Upper lobe of right lung (tissue), 1 donor: ENCODE results near the gene CDH11. TPM values are rescaled to one million over a fixed set of nuclear protein-coding genes. Genes with fewer than 3 reads are reported as not detected.

Source experiments
- ATAC-seq: fragments of 200-7000 bp; cut with Tn5 transposase; one replicate; pipeline ENCODE4 v1.9.1; 2020; ENCODE audit warnings: mild to moderate bottlenecking, moderate library complexity
- DNase-seq: peaks from one replicate; pipeline ENCODE4 v3.0.0-alpha.2; 2020
- H3K27ac ChIP-seq: fragments of 200-600 bp; one replicate; pipeline ENCODE4 v1.8.0; 2022
- H3K27me3 ChIP-seq: fragments of 200-600 bp; one replicate; pipeline ENCODE4 v1.8.0; 2022; ENCODE audit warnings: mild to moderate bottlenecking
- H3K36me3 ChIP-seq: fragments of 200-600 bp; one replicate; pipeline ENCODE4 v1.8.0; 2022
- H3K4me1 ChIP-seq: fragments of 200-600 bp; one replicate; pipeline ENCODE4 v1.8.0; 2022
- H3K4me3 ChIP-seq: fragments of 200-600 bp; one replicate; pipeline ENCODE4 v1.8.0; 2022; ENCODE audit warnings: mild to moderate bottlenecking
- H3K9me3 ChIP-seq: fragments of 200-600 bp; one replicate; pipeline ENCODE4 v1.8.0; 2022
- intact Hi-C: fragments of 100-400 bp; cut with DNase I; formaldehyde crosslinking; loops from one replicate; pipeline ENCODE4 v1.11.0; 2022
- total RNA-seq: library from RNA; stranded (reverse); fragmentation: NEBNext Ultra II Directional; extraction: Animal tissue kit (Norgen Biotek cat#: 25700); gene quantifications from one replicate; pipeline ENCODE4 v1.2.1, GENCODE V29; 2021
- TF ChIP-seq, protein P1 (sequence below): fragments of 200-600 bp; IDR thresholded peaks from one replicate; pipeline ENCODE4 v1.8.0; 2022; ENCODE audit warnings: antibody characterized with exemption
- donor health status: DM: no; HTN: yes; CAD: no; lungs with severe emphysema.

The CDH11 gene
- total RNA-seq, 1 donor from 2014 or later: 176 TPM

DNA sequence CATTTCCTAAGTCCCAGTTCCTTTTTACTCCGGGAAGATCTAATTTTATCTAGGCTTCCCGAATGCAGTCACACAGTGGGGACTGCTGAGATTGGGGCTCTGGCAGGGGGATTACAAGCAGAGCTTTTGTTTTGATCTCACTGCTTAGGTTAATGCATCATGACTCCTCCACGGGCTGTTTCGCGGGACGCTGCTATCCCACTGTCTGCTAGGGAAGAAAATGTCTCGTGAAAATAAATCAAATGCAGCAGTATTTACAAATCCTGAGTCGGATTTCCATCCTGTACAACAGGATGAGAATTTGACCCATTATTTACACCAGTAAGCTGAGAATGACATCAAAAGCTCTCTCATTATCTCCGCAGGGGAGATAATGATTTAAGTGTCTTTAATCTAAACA is 83.8 kb downstream of the CDH11 start:
- H3K36me3 ChIP-seq: no peaks in the 10 kb centered on the region
- H3K27me3 ChIP-seq: no peaks in the 10 kb centered on the region
- TF ChIP-seq, protein P1, sequence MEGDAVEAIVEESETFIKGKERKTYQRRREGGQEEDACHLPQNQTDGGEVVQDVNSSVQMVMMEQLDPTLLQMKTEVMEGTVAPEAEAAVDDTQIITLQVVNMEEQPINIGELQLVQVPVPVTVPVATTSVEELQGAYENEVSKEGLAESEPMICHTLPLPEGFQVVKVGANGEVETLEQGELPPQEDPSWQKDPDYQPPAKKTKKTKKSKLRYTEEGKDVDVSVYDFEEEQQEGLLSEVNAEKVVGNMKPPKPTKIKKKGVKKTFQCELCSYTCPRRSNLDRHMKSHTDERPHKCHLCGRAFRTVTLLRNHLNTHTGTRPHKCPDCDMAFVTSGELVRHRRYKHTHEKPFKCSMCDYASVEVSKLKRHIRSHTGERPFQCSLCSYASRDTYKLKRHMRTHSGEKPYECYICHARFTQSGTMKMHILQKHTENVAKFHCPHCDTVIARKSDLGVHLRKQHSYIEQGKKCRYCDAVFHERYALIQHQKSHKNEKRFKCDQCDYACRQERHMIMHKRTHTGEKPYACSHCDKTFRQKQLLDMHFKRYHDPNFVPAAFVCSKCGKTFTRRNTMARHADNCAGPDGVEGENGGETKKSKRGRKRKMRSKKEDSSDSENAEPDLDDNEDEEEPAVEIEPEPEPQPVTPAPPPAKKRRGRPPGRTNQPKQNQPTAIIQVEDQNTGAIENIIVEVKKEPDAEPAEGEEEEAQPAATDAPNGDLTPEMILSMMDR: no peak
- no peak overlapping the region for H3K4me3 ChIP-seq
- no peak for ATAC-seq
- intact Hi-C loops: no loop called here
- H3K4me1 ChIP-seq: no peaks in the 10 kb centered on the region
- no peak for DNase-seq
- H3K27ac ChIP-seq: no peak overlapping the region
- no peaks in the 10 kb centered on the region for H3K9me3 ChIP-seq

DNA sequence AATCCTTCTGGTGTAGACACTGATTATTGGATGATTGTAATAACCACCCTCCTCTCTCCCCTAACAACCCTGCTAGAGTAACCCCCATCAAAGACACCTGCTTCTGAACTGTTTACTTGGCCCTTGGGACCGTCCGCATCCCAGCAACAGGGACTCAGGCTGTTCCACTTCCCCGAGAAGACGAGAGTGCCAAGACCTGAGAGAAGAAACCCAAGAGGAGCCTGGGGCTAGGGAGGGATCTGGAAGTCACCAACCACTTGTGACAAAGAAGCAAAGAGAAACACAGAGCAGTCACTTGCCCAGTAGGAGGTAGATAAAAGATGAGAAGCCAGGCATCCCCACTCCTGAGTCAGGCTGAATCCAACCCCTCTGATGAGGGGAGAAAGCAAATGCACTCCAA is 84.3 kb downstream of the CDH11 start:
- H3K27ac ChIP-seq: no peak overlapping the region
- TF ChIP-seq, protein P1: no peak
- no peaks in the 10 kb centered on the region for H3K4me1 ChIP-seq
- ATAC-seq (no peak), DNase-seq (no peak)
- no peak overlapping the region for H3K4me3 ChIP-seq
- no peaks in the 10 kb centered on the region for H3K27me3 ChIP-seq
- H3K9me3 ChIP-seq: no peaks in the 10 kb centered on the region
- intact Hi-C loops: no loop called here
- H3K36me3 ChIP-seq: no peaks in the 10 kb centered on the region

DNA sequence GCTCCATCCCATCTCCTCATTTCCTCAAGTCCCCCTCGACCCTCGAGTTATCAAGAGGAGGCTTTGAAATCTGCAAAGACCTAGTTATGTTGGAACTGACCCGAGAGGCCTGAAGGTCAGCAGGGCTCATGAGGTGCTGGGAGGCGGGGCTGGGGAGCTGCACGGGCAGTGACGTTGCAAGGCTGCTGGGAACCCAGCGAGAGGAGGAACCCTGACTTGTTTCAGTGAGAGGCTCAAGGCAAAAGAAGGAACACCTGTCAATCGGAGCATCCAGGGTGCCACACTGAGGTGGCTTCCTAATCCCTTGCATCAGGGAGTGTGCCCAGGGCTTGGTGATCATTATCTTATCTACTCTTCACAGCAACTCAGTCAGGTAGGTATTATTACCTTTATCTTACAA is 86.9 kb downstream of the CDH11 start:
- no peaks in the 10 kb centered on the region for H3K4me1 ChIP-seq
- no peak overlapping the region for H3K27ac ChIP-seq
- H3K27me3 ChIP-seq: no peaks in the 10 kb centered on the region
- no peaks in the 10 kb centered on the region for H3K9me3 ChIP-seq
- ATAC-seq (no peak), DNase-seq (no peak)
- no peaks in the 10 kb centered on the region for H3K36me3 ChIP-seq
- H3K4me3 ChIP-seq: no peak overlapping the region
- TF ChIP-seq, protein P1: no peak
- intact Hi-C loops: no loop called here

DNA sequence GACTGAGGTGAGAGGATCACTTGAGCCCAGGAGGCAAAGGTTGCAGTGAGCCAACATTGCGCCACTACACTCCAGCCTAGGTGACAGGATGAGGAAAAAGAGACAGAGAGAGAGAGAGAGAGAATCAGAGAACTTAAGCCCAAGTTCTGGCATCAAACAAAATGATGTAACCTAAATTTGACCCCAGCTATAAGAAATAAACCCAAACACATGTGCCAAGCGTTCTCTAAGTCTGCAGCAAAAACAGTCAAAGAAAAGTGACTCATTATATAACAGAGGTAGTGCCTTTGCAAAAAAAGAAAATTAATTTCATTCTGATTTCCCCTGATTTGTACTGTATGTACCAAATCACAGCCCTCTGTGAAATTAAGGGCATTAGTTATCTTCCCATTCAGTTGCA is 89.5 kb downstream of the CDH11 start:
- no peaks in the 10 kb centered on the region for H3K9me3 ChIP-seq
- no peak overlapping the region for H3K4me3 ChIP-seq
- TF ChIP-seq, protein P1: no peak
- H3K27me3 ChIP-seq: no peaks in the 10 kb centered on the region
- no peaks in the 10 kb centered on the region for H3K4me1 ChIP-seq
- ATAC-seq: no peak
- no peak overlapping the region for H3K27ac ChIP-seq
- no peaks in the 10 kb centered on the region for H3K36me3 ChIP-seq
- no peak for DNase-seq
- intact Hi-C loops: no loop called here

DNA sequence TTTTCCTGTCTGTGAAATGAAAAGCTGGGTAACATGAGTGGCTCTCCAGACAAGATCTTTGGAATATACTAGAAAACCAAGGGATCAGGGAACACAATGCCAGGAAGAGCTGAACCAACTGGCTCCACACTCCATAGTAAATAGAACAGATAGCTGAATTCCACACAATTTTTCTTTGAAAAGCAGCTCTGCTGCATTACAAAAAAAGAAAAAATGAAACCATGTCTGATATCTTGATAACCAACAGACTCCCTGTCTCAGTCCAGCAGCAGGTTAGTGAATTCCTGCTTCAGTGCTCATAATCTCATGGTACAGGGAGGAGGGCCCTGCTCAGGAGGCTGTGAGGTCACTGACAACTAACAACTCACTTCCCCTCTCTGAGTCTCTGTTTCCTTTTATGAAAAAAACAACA is 97.1 kb downstream of the CDH11 start:
- TF ChIP-seq, protein P1: no peak
- DNase-seq: no peak
- H3K4me3 ChIP-seq: no peak overlapping the region
- H3K4me1 ChIP-seq: no peaks in the 10 kb centered on the region
- no peak for ATAC-seq
- H3K27ac ChIP-seq: no peak overlapping the region
- H3K36me3 ChIP-seq: no peaks in the 10 kb centered on the region
- no peaks in the 10 kb centered on the region for H3K27me3 ChIP-seq
- intact Hi-C loops: no loop called here
- H3K9me3 ChIP-seq: no peaks in the 10 kb centered on the region

DNA sequence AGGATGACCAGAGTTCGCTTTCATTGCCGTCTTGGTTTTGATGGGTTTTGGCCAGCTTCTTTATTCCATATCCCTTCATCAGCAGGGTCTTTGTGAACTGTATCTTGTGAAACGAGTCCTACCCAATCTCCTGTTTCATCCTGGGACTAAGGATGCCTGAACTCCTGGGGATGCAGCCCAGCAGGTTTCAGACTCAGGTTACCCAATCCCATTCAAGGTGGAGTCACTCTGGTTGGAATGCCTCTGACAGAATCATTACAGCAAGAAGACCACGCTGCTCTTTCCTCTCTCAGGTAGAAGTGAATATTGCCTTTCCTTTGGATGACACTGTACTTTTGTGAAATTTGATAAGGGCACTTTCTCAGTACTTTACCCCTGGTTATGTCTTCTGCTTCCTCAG is 98.1 kb downstream of the CDH11 start:
- TF ChIP-seq, protein P1: no peak
- no peak for DNase-seq
- Histone ChIP-seq H3K36me3 (no peaks in the 10 kb centered on the region), H3K4me3 (no peak overlapping the region), H3K27me3 (no peaks in the 10 kb centered on the region), H3K27ac (no peak overlapping the region), H3K4me1 (no peaks in the 10 kb centered on the region), H3K9me3 (no peaks in the 10 kb centered on the region)
- intact Hi-C loops: no loop called here
- no peak for ATAC-seq
